A673 (cell line): ENCODE data around the gene KRTAP1-5.

ENCODE experiments used
- CTCF ChIP-seq: fragments of 300-800, 200-600 bp; sonication (generic); conservative IDR thresholded peaks from 2 replicates; pipeline ENCODE4 v1.5.1; 2017; ENCODE audit warnings: low read depth, mild to moderate bottlenecking, antibody characterized with exemption, low read length, moderate library complexity, mixed read lengths
- EZH2 ChIP-seq: fragments of 200-600 bp; sonication (generic); IDR thresholded peaks from 2 replicates; pipeline ENCODE4 v1.6.1; 2017; ENCODE audit warnings: borderline replicate concordance, low read depth, mild to moderate bottlenecking, mixed read lengths, antibody characterized with exemption, low read length; ENCODE audit not compliant: poor library complexity, severe bottlenecking

GRCh38 chr17:41061964-41062363 is 35.0 kb upstream of the KRTAP1-5 start:
- TF ChIP-seq CTCF, result no peak
- no peak for TF ChIP-seq EZH2
